ENCODE measurements around the gene CCNA2.

Gene CCNA2

GRCh38 chr4:121796283-121796682, 27.4 kb downstream of the CCNA2 start:
- H3K4me1 ChIP-seq (ENCODE audit: control insufficient read depth in 2 of 2, insufficient read depth in 1 of 2, low read depth in 1 of 2, low read length in 2 of 2), result peaks cover 4 to 9% of the 10 kb centered on the region in 2 donors

GRCh38 chr4:121794505-121795188, 29.0 kb downstream of the CCNA2 start:
- no peak overlapping the region for H4K8ac ChIP-seq (ENCODE audit: low read depth, low read length)
- no peak overlapping the region for H2BK12ac ChIP-seq (ENCODE audit: low read length)
- peaks cover 4 to 5% of the 10 kb centered on the region in 2 donors for H3K4me1 ChIP-seq (ENCODE audit: control insufficient read depth in 2 of 2, insufficient read depth in 1 of 2, low read depth in 1 of 2, low read length in 2 of 2)
- no peak overlapping the region for H2BK15ac ChIP-seq (ENCODE audit: low read length)
- H3K9me3 ChIP-seq (replicated peaks in 1 of 2; ENCODE audit: control insufficient read depth in 2 of 2, insufficient read depth in 1 of 2, low read depth in 1 of 2, low read length in 2 of 2), result no peaks in the 10 kb centered on the region
- no peak overlapping the region for H3K4me3 ChIP-seq (ENCODE audit: low read length in 2 of 2)
- peak overlapping the region; percentile 12 for H2AFZ ChIP-seq (ENCODE audit: low read length)
- no peak overlapping the region for H2BK5ac ChIP-seq (ENCODE audit: low read length)
- H3K4ac ChIP-seq (ENCODE audit: low read length), result no peak overlapping the region
- H3K36me3 ChIP-seq (replicated peaks in 1 of 2; ENCODE audit: control insufficient read depth in 2 of 2, insufficient read depth in 2 of 2, low read length in 2 of 2), result no peaks in the 10 kb centered on the region
- no CpG with 5 or more reads among the region's 5 CpGs for WGBS, 2 donors (ENCODE audit: extremely low coverage in 2 of 2, insufficient read length in 2 of 2, insufficient replicate concordance in 1 of 2)
- H3K79me1 ChIP-seq (ENCODE audit: low read depth, low read length), result no peaks in the 10 kb centered on the region
- no peak overlapping the region for H3K9ac ChIP-seq (ENCODE audit: low read depth, low read length, poor library complexity)
- H3K14ac ChIP-seq (ENCODE audit: low read length), result no peak overlapping the region
- H3K27me3 ChIP-seq (ENCODE audit: control insufficient read depth in 3 of 3, insufficient read depth in 3 of 3, low read depth in 1 of 3, low read length in 3 of 3), result peaks cover 0 to 3% (median 0%) of the 10 kb centered on the region in 3 experiments
- DNase-seq (ENCODE audit: low spot score), result no peak
- no peak overlapping the region for H3K4me2 ChIP-seq (ENCODE audit: insufficient read depth, low read length, poor library complexity, severe bottlenecking)
- H2BK120ac ChIP-seq (ENCODE audit: low read depth, low read length), result no peak overlapping the region
- H3K27ac ChIP-seq (replicated peaks; ENCODE audit: low read length), result no peak overlapping the region
- H3K23ac ChIP-seq (ENCODE audit: low read depth, low read length, poor library complexity), result no peak overlapping the region
- no peak overlapping the region for H3K18ac ChIP-seq (ENCODE audit: low read length)
- no peak overlapping the region for H2AK5ac ChIP-seq (ENCODE audit: low read depth, low read length)
- no peak overlapping the region for H4K91ac ChIP-seq (ENCODE audit: low read depth, low read length, poor library complexity)

More at GRCh38 chr4:121796283-121796682, 27.4 kb downstream of the CCNA2 start:
- H3K27ac ChIP-seq (replicated peaks; ENCODE audit: low read length), result no peak overlapping the region
- no peak overlapping the region for H3K23ac ChIP-seq (ENCODE audit: low read depth, low read length, poor library complexity)
- no peak for DNase-seq (ENCODE audit: low spot score)
- H3K9me3 ChIP-seq (replicated peaks in 1 of 2; ENCODE audit: control insufficient read depth in 2 of 2, insufficient read depth in 1 of 2, low read depth in 1 of 2, low read length in 2 of 2), result no peaks in the 10 kb centered on the region
- no peak overlapping the region for H2BK12ac ChIP-seq (ENCODE audit: low read length)
- no peaks in the 10 kb centered on the region for H3K27me3 ChIP-seq (ENCODE audit: control insufficient read depth in 3 of 3, insufficient read depth in 3 of 3, low read depth in 1 of 3, low read length in 3 of 3)
- H3K9ac ChIP-seq (ENCODE audit: low read depth, low read length, poor library complexity), result no peak overlapping the region
- H4K91ac ChIP-seq (ENCODE audit: low read depth, low read length, poor library complexity), result no peak overlapping the region
- peak overlapping the region; percentile 5 for H2AFZ ChIP-seq (ENCODE audit: low read length)
- no peak overlapping the region for H2BK15ac ChIP-seq (ENCODE audit: low read length)
- no peak overlapping the region for H2BK120ac ChIP-seq (ENCODE audit: low read depth, low read length)
- no peaks in the 10 kb centered on the region for H3K36me3 ChIP-seq (replicated peaks in 1 of 2; ENCODE audit: control insufficient read depth in 2 of 2, insufficient read depth in 2 of 2, low read length in 2 of 2)
- H3K4me2 ChIP-seq (ENCODE audit: insufficient read depth, low read length, poor library complexity, severe bottlenecking), result no peak overlapping the region
- no peaks in the 10 kb centered on the region for H3K79me1 ChIP-seq (ENCODE audit: low read depth, low read length)
- H3K4me3 ChIP-seq (ENCODE audit: low read length in 2 of 2), result no peak overlapping the region
- H2BK5ac ChIP-seq (ENCODE audit: low read length), result no peak overlapping the region
- H2AK5ac ChIP-seq (ENCODE audit: low read depth, low read length), result no peak overlapping the region
- H3K18ac ChIP-seq (ENCODE audit: low read length), result no peak overlapping the region
- H3K14ac ChIP-seq (ENCODE audit: low read length), result no peak overlapping the region
- H4K8ac ChIP-seq (ENCODE audit: low read depth, low read length), result no peak overlapping the region
- H3K4ac ChIP-seq (ENCODE audit: low read length), result no peak overlapping the region

GRCh38 chr4:121792966-121793365, 30.7 kb downstream of the CCNA2 start:
- H2BK15ac ChIP-seq (ENCODE audit: low read length), result no peak overlapping the region
- no peak overlapping the region for H4K8ac ChIP-seq (ENCODE audit: low read depth, low read length)
- H2BK12ac ChIP-seq (ENCODE audit: low read length), result no peak overlapping the region
- peaks cover 4 to 6% of the 10 kb centered on the region in 2 donors for H3K4me1 ChIP-seq (ENCODE audit: control insufficient read depth in 2 of 2, insufficient read depth in 1 of 2, low read depth in 1 of 2, low read length in 2 of 2)
- no peak overlapping the region for H3K4me3 ChIP-seq (ENCODE audit: low read length in 2 of 2)
- no peaks in the 10 kb centered on the region for H3K79me1 ChIP-seq (ENCODE audit: low read depth, low read length)
- H3K23ac ChIP-seq (ENCODE audit: low read depth, low read length, poor library complexity), result no peak overlapping the region
- no peak overlapping the region for H2BK5ac ChIP-seq (ENCODE audit: low read length)
- no CpG with 5 or more reads among the region's 2 CpGs for WGBS, 2 donors (ENCODE audit: extremely low coverage in 2 of 2, insufficient read length in 2 of 2, insufficient replicate concordance in 1 of 2)
- H2AK5ac ChIP-seq (ENCODE audit: low read depth, low read length), result no peak overlapping the region
- no peak overlapping the region for H3K9ac ChIP-seq (ENCODE audit: low read depth, low read length, poor library complexity)
- H3K18ac ChIP-seq (ENCODE audit: low read length), result no peak overlapping the region
- no peak overlapping the region for H3K4me2 ChIP-seq (ENCODE audit: insufficient read depth, low read length, poor library complexity, severe bottlenecking)
- H3K4ac ChIP-seq (ENCODE audit: low read length), result no peak overlapping the region
- no peaks in the 10 kb centered on the region for H3K9me3 ChIP-seq (replicated peaks in 1 of 2; ENCODE audit: control insufficient read depth in 2 of 2, insufficient read depth in 1 of 2, low read depth in 1 of 2, low read length in 2 of 2)
- H3K14ac ChIP-seq (ENCODE audit: low read length), result no peak overlapping the region
- H3K27me3 ChIP-seq (ENCODE audit: control insufficient read depth in 3 of 3, insufficient read depth in 3 of 3, low read depth in 1 of 3, low read length in 3 of 3), result peaks cover 0 to 3% (median 0%) of the 10 kb centered on the region in 3 experiments
- H4K91ac ChIP-seq (ENCODE audit: low read depth, low read length, poor library complexity), result no peak overlapping the region
- no peak overlapping the region for H3K27ac ChIP-seq (replicated peaks; ENCODE audit: low read length)
- no peak overlapping the region for H2AFZ ChIP-seq (ENCODE audit: low read length)
- no peak for DNase-seq (ENCODE audit: low spot score)
- H2BK120ac ChIP-seq (ENCODE audit: low read depth, low read length), result no peak overlapping the region
- H3K36me3 ChIP-seq (replicated peaks in 1 of 2; ENCODE audit: control insufficient read depth in 2 of 2, insufficient read depth in 2 of 2, low read length in 2 of 2), result no peaks in the 10 kb centered on the region

- Histone ChIP-seq H3K36me3 (replicated peaks in 1 of 2; ENCODE audit: control insufficient read depth in 2 of 2, insufficient read depth in 2 of 2, low read length in 2 of 2) (no peaks in the 10 kb centered on the region), H2BK5ac (ENCODE audit: low read length) (no peak overlapping the region), H3K4me1 (ENCODE audit: control insufficient read depth in 2 of 2, insufficient read depth in 1 of 2, low read depth in 1 of 2, low read length in 2 of 2) (peaks cover 4 to 8% of the 10 kb centered on the region in 2 donors), H3K27me3 (ENCODE audit: control insufficient read depth in 3 of 3, insufficient read depth in 3 of 3, low read depth in 1 of 3, low read length in 3 of 3) (peaks cover 0 to 3% (median 0%) of the 10 kb centered on the region in 3 experiments), H3K9ac (ENCODE audit: low read depth, low read length, poor library complexity) (no peak overlapping the region), H2BK120ac (ENCODE audit: low read depth, low read length) (no peak overlapping the region), H3K18ac (ENCODE audit: low read length) (no peak overlapping the region), H3K14ac (ENCODE audit: low read length) (no peak overlapping the region), H2BK15ac (ENCODE audit: low read length) (no peak overlapping the region), H2AK5ac (ENCODE audit: low read depth, low read length) (no peak overlapping the region), H4K8ac (ENCODE audit: low read depth, low read length) (no peak overlapping the region), H2AFZ (ENCODE audit: low read length) (no peak overlapping the region), H3K4ac (ENCODE audit: low read length) (no peak overlapping the region), H3K4me2 (ENCODE audit: insufficient read depth, low read length, poor library complexity, severe bottlenecking) (no peak overlapping the region), H3K4me3 (ENCODE audit: low read length in 2 of 2) (no peak overlapping the region), H4K91ac (ENCODE audit: low read depth, low read length, poor library complexity) (no peak overlapping the region), H3K27ac (replicated peaks; ENCODE audit: low read length) (no peak overlapping the region), H3K79me1 (ENCODE audit: low read depth, low read length) (no peaks in the 10 kb centered on the region), H2BK12ac (ENCODE audit: low read length) (no peak overlapping the region), H3K9me3 (replicated peaks in 1 of 2; ENCODE audit: control insufficient read depth in 2 of 2, insufficient read depth in 1 of 2, low read depth in 1 of 2, low read length in 2 of 2) (no peaks in the 10 kb centered on the region), H3K23ac (ENCODE audit: low read depth, low read length, poor library complexity) (no peak overlapping the region)
- DNase-seq (ENCODE audit: low spot score), result no peak
- no CpG with 5 or more reads among the region's 5 CpGs for WGBS, 2 donors (ENCODE audit: extremely low coverage in 2 of 2, insufficient read length in 2 of 2, insufficient replicate concordance in 1 of 2)
Measured at GRCh38 chr4:121791481-121791880, 32.2 kb downstream of the CCNA2 start.

All from neuronal stem cell (in vitro differentiated cells).